H1 (cell line): Measurements from ENCODE around the gene NLK. TPM values are rescaled to one million over a fixed set of nuclear protein-coding genes. Genes with fewer than 3 reads are reported as not detected.

Experiments used
- CTCF ChIA-PET: fragments of 300-600 bp; sonication (Branson Sonifier 250); formaldehyde crosslinking; loops from one replicate; lab custom pipeline; 2021; ENCODE audit not compliant: partially characterized antibody; lab: Charles Lee
- POLR2A ChIA-PET: fragments of 300-600 bp; sonication (Branson Sonifier 250); formaldehyde crosslinking; loops from one replicate; lab custom pipeline; 2021; ENCODE audit warnings: inconsistent platforms; ENCODE audit not compliant: partially characterized antibody; lab: Charles Lee
- DNase-seq, 2 experiments: peaks; one replicate each; pipeline versions ENCODE4 v3.0.0 to v3.0.0-alpha.2; 2010 to 2022; ENCODE audit warnings: low spot score in 2 of 2, low read depth in 1 of 2, mixed read lengths in 1 of 2
- FAIRE-seq: peaks from 2 replicates; lab custom pipeline; 2011; peaks lifted over from hg19 to GRCh38; lab: Jason Lieb, UNC
- H2AFZ ChIP-seq: 2 replicates; pipeline ENCODE4 v1.8.1; 2012; ENCODE audit warnings: low read length, inconsistent platforms
- H2AK5ac ChIP-seq: 2 replicates; pipeline ENCODE4 v1.6.1; 2013; ENCODE audit warnings: low read depth, low read length
- H2BK120ac ChIP-seq: replicated peaks from 2 replicates; pipeline ENCODE3; 2013; ENCODE audit warnings: low read depth, low read length, inconsistent platforms
- H2BK12ac ChIP-seq: 2 replicates; pipeline ENCODE4 v1.6.1; 2013; ENCODE audit warnings: low read depth, low read length
- H2BK15ac ChIP-seq: 2 replicates; pipeline ENCODE4 v1.6.1; 2013; ENCODE audit warnings: low read length
- H2BK20ac ChIP-seq: 2 replicates; pipeline ENCODE4 v1.6.1; 2013; ENCODE audit warnings: low read length
- H2BK5ac ChIP-seq: 2 replicates; pipeline ENCODE4 v1.6.1; 2013; ENCODE audit warnings: low read depth, low read length
- H3K14ac ChIP-seq: 2 replicates; pipeline ENCODE4 v1.6.1; 2013; ENCODE audit warnings: inconsistent platforms; ENCODE audit not compliant: insufficient read length
- H3K18ac ChIP-seq: 2 replicates; pipeline ENCODE4 v1.6.1; 2013; ENCODE audit warnings: low read length; ENCODE audit errors: extremely low read depth
- H3K23ac ChIP-seq: 2 replicates; pipeline ENCODE4 v1.6.1; 2013; ENCODE audit warnings: inconsistent platforms; ENCODE audit not compliant: insufficient read length
- H3K23me2 ChIP-seq: 2 replicates; pipeline ENCODE4 v1.6.1; 2013; ENCODE audit warnings: low read depth, low read length
- H3K27ac ChIP-seq: 2 replicates; pipeline ENCODE4 v1.6.1; 2011; ENCODE audit warnings: low read depth, low read length, inconsistent platforms
- H3K27me3 ChIP-seq, 4 experiments: replicated peaks in 1 of 4; 1 replicate in 1 of 4; 2 replicates in 3 of 4; pipeline versions ENCODE4 v1.6.1 to v1.8.1; 2011 to 2013; ENCODE audit warnings: low read length in 3 of 4, mild to moderate bottlenecking in 3 of 4, inconsistent platforms in 2 of 4, mixed read lengths in 2 of 4, moderate library complexity in 1 of 4; ENCODE audit not compliant: control insufficient read depth in 3 of 4, insufficient read depth in 3 of 4; ENCODE audit errors: extremely low read depth in 1 of 4
- H3K36me3 ChIP-seq, 4 experiments: 2 replicates each; pipeline versions ENCODE4 v1.6.1 to v1.8.1; 2011 to 2013; ENCODE audit warnings: mild to moderate bottlenecking in 4 of 4, low read length in 3 of 4, moderate library complexity in 2 of 4, control low read depth in 1 of 4, inconsistent platforms in 1 of 4; ENCODE audit not compliant: insufficient read depth in 4 of 4, control insufficient read depth in 2 of 4
- H3K4ac ChIP-seq: replicated peaks from 2 replicates; pipeline ENCODE3; 2013; ENCODE audit warnings: low read length, low read depth, mixed read lengths, inconsistent platforms; ENCODE audit not compliant: insufficient read length
- H3K4me1 ChIP-seq, 4 experiments: replicated peaks in 1 of 4; 1 replicate in 1 of 4; 2 replicates in 3 of 4; pipeline versions ENCODE4 v1.6.1 to v1.8.1; 2011 to 2013; ENCODE audit warnings: low read length in 3 of 4, inconsistent platforms in 2 of 4, mixed read lengths in 1 of 4; ENCODE audit not compliant: insufficient read depth in 4 of 4, control insufficient read depth in 3 of 4
- H3K4me2 ChIP-seq, 2 experiments: 2 replicates each; pipeline versions ENCODE4 v1.6.1 to v1.8.1; 2011 to 2013; ENCODE audit warnings: low read depth in 2 of 2, low read length in 2 of 2, control low read depth in 1 of 2, inconsistent platforms in 1 of 2, mild to moderate bottlenecking in 1 of 2; ENCODE audit not compliant: insufficient read depth in 1 of 2
- H3K4me3 ChIP-seq, 4 experiments: fragments of 200-600, 300-600 bp in 1 of 4; sonication (generic), shearing (Covaris generic), sonication (Bioruptor Twin) in 1 of 4; 2 replicates each; pipeline versions ENCODE4 v1.5.1 to v1.8.1; 2011 to 2016; ENCODE audit warnings: low read length in 4 of 4, low read depth in 3 of 4, control low read depth in 2 of 4, inconsistent platforms in 2 of 4, mild to moderate bottlenecking in 2 of 4, mixed read lengths in 1 of 4, moderate library complexity in 1 of 4; ENCODE audit not compliant: insufficient read depth in 2 of 4; ENCODE audit errors: extremely low read depth in 1 of 4
- H3K56ac ChIP-seq: replicated peaks from 2 replicates; pipeline ENCODE3; 2013; ENCODE audit warnings: low read depth, mild to moderate bottlenecking, mixed read lengths, low read length, inconsistent platforms; ENCODE audit not compliant: insufficient read length
- H3K79me1 ChIP-seq: 2 replicates; pipeline ENCODE4 v1.6.1; 2013; ENCODE audit warnings: low read depth, low read length, control low read depth
- H3K79me2 ChIP-seq, 2 experiments: 2 replicates each; pipeline versions ENCODE4 v1.6.1 to v1.8.1; 2012 to 2013; ENCODE audit warnings: low read length in 2 of 2, mild to moderate bottlenecking in 2 of 2, inconsistent platforms in 1 of 2; ENCODE audit not compliant: insufficient read depth in 2 of 2, control insufficient read depth in 1 of 2
- H3K9ac ChIP-seq, 4 experiments: replicated peaks in 1 of 4; 1 replicate in 1 of 4; 2 replicates in 3 of 4; pipeline versions ENCODE4 v1.6.1 to v1.8.1; 2011 to 2013; ENCODE audit warnings: low read depth in 3 of 4, low read length in 3 of 4, control low read depth in 2 of 4, mild to moderate bottlenecking in 2 of 4, moderate library complexity in 2 of 4, inconsistent platforms in 1 of 4; ENCODE audit errors: extremely low read depth in 1 of 4
- H3K9me3 ChIP-seq, 2 experiments: 2 replicates each; pipeline versions ENCODE4 v1.6.1 to v1.8.1; 2012 to 2013; ENCODE audit warnings: mild to moderate bottlenecking in 2 of 2, moderate library complexity in 2 of 2, control low read depth in 1 of 2, inconsistent platforms in 1 of 2, low read depth in 1 of 2, low read length in 1 of 2, mixed read lengths in 1 of 2; ENCODE audit not compliant: insufficient read depth in 2 of 2
- H4K20me1 ChIP-seq, 2 experiments: replicated peaks in 1 of 2; 2 replicates each; pipeline versions ENCODE3 to v1.8.1; 2011 to 2013; ENCODE audit warnings: inconsistent platforms in 2 of 2, low read length in 2 of 2, mild to moderate bottlenecking in 1 of 2; ENCODE audit not compliant: insufficient read depth in 2 of 2, control insufficient read depth in 1 of 2
- H4K5ac ChIP-seq: 2 replicates; pipeline ENCODE4 v1.6.1; 2013; ENCODE audit warnings: low read length, low read depth, mixed read lengths, inconsistent platforms; ENCODE audit not compliant: insufficient read length
- H4K8ac ChIP-seq: 2 replicates; pipeline ENCODE4 v1.8.0; 2013; ENCODE audit warnings: mild to moderate bottlenecking, moderate library complexity, low read length, inconsistent platforms; ENCODE audit not compliant: insufficient read depth; ENCODE audit errors: extremely low read depth
- H4K91ac ChIP-seq: replicated peaks from 2 replicates; pipeline ENCODE3; 2013; ENCODE audit warnings: low read length, mixed read lengths, inconsistent platforms; ENCODE audit not compliant: insufficient read length
- EP300 ChIP-seq, 2 experiments: IDR thresholded peaks; 1 replicate in 1 of 2; 2 replicates in 1 of 2; pipeline ENCODE4 v1.6.1; 2011 to 2012; ENCODE audit warnings: low read depth in 2 of 2, low read length in 2 of 2, mild to moderate bottlenecking in 2 of 2, borderline replicate concordance in 1 of 2, inconsistent platforms in 1 of 2, moderate library complexity in 1 of 2
- FOSL1 ChIP-seq: IDR thresholded peaks from 2 replicates; pipeline ENCODE4 v1.6.1; 2011; ENCODE audit warnings: mild to moderate bottlenecking, low read depth, low read length, moderate library complexity; ENCODE audit not compliant: insufficient read depth
- NRF1 ChIP-seq: IDR thresholded peaks from 2 replicates; pipeline ENCODE4 v1.6.1; 2011; ENCODE audit warnings: mild to moderate bottlenecking, low read depth, low read length, improper control_type of control experiment
- PHF8 ChIP-seq: fragments of 200-600 bp; sonication (generic); conservative IDR thresholded peaks from 2 replicates; pipeline ENCODE4 v1.7.1; 2012; ENCODE audit warnings: low read depth, mild to moderate bottlenecking, inconsistent platforms, low read length, moderate library complexity
- WGBS, 2 experiments: shearing (Covaris generic) in 1 of 2; methylation state at CpG; one replicate each; pipeline versions ENCODE4 v1.1.6 to v1.1.7; 2013 to 2015; ENCODE audit warnings: low lambda C conversion rate in 2 of 2, mixed read lengths in 2 of 2, inconsistent platforms in 1 of 2, low coverage in 1 of 2, missing lambda C conversion rate in 1 of 2; ENCODE audit not compliant: insufficient replicate concordance in 2 of 2, insufficient coverage in 1 of 2, insufficient read length in 1 of 2; ENCODE audit errors: extremely low coverage in 1 of 2, missing lambda C conversion rate in 1 of 2; 5-methylcytosine and 5-hydroxymethylcytosine counted together
- polyA plus RNA-seq, 7 experiments: library from polyadenylated mRNA; depleted of rRNA in 3 of 7; stranded (reverse) in 5 of 7; unstranded in 2 of 7; fragments of >200 nt in 5 of 7; fragments of 200-250 nt in 2 of 7; gene quantifications; 1 replicate in 5 of 7; 2 replicates in 1 of 7; 4 replicates in 1 of 7; pipeline versions ENCODE4 v1.2.1 to v1.2.3, GENCODE V29; 2011 to 2013; ENCODE audit warnings: missing spikeins in 2 of 7, mixed read lengths in 2 of 7
- total RNA-seq: library from RNA; stranded (reverse); fragmentation: NEBNext Ultra II Directional; extraction: Animal tissue kit (Norgen Biotek cat#: 25700); gene quantifications from 2 replicates; pipeline ENCODE4 v1.2.1, GENCODE V29; 2021

Gene NLK
- total and polyA plus RNA-seq, 2 of the 8 experiments (the other 6 are each of a cell fraction or from before 2014, with no cell fraction given), result 30.8 to 49.9 TPM

- Histone ChIP-seq H4K20me1 (peaks cover 0 to 2% of the 10 kb centered on the region in 2 experiments), H3K4me2 (no peak overlapping the region), H3K27ac (no peak overlapping the region), H2BK120ac (no peak overlapping the region), H3K18ac (no peak overlapping the region), H4K91ac (no peak overlapping the region), H3K4ac (no peak overlapping the region), H3K79me2 (no peaks in the 10 kb centered on the region), H2BK5ac (no peak overlapping the region), H3K23ac (no peak overlapping the region), H3K23me2 (no peaks in the 10 kb centered on the region), H3K36me3 (peaks cover 0 to 8% (median under 1%) of the 10 kb centered on the region in 4 experiments; a peak in 2 of 8 replicates), H2BK15ac (no peak overlapping the region), H3K4me3 (no peak overlapping the region), H3K4me1 (no peaks in the 10 kb centered on the region), H4K5ac (no peak overlapping the region), H2BK20ac (no peak overlapping the region), H3K56ac (no peak overlapping the region), H3K27me3 (no peaks in the 10 kb centered on the region), H3K14ac (no peak overlapping the region), H3K79me1 (no peaks in the 10 kb centered on the region), H2BK12ac (no peak overlapping the region), H2AK5ac (no peak overlapping the region), H4K8ac (no peak overlapping the region), H3K9me3 (no peaks in the 10 kb centered on the region), H2AFZ (no peak overlapping the region), H3K9ac (no peak overlapping the region)
- POLR2A ChIA-PET, result no interaction called here
- FAIRE-seq (no peak), DNase-seq (no peak)
- TF ChIP-seq NRF1 (no peak), EP300 (IDR thresholded peaks at IDR 0.05; ENCODE audit: borderline replicate concordance in 1 of 2, low read depth in 2 of 2, low read length in 2 of 2) (no peak), FOSL1 (no peak), PHF8 (no peak)
- 96% methylated on average over 1 of the region's 1 CpG; no CpG with 5 or more reads in 1 of the 2 experiments for WGBS, 2 experiments
- CTCF ChIA-PET, result no interaction called here
Measured at GRCh38 chr17:28127196-28127595, 84.7 kb downstream of the NLK start.
